Neutrophil (primary cell): ENCODE data around the gene HSPA1L.
A peak's percentile ranks its signal among the peaks of the same experiment; 100 is the strongest.

Experiments used
- H3K27ac ChIP-seq: fragments of 200-600 bp; sonication (generic); 2 replicates; pipeline ENCODE4 v1.5.1; 2016; ENCODE audit warnings: mild to moderate bottlenecking, moderate library complexity
- H3K27me3 ChIP-seq: fragments of 200-600 bp; sonication (generic); 2 replicates; pipeline ENCODE4 v1.6.0; 2016; ENCODE audit warnings: mild to moderate bottlenecking
- H3K36me3 ChIP-seq: fragments of 200-600 bp; sonication (generic); 2 replicates; pipeline ENCODE4 v1.5.1; 2017
- H3K4me1 ChIP-seq, 2 experiments: fragments of 200-600 bp in 1 of 2; sonication (generic) in 1 of 2; 1 replicate in 1 of 2; 2 replicates in 1 of 2; pipeline versions ENCODE4 v1.5.1 to v1.6.1; 2013 to 2016; ENCODE audit warnings: low read depth in 1 of 2, low read length in 1 of 2, mild to moderate bottlenecking in 1 of 2, moderate library complexity in 1 of 2; ENCODE audit not compliant: control insufficient read depth in 1 of 2, insufficient read depth in 1 of 2
- H3K4me3 ChIP-seq, 2 experiments: fragments of 200-600 bp in 1 of 2; sonication (generic) in 1 of 2; 1 replicate in 1 of 2; 2 replicates in 1 of 2; pipeline ENCODE4 v1.5.1; 2013 to 2016; ENCODE audit warnings: low read depth in 1 of 2, low read length in 1 of 2, mild to moderate bottlenecking in 1 of 2, moderate library complexity in 1 of 2
- H3K9me3 ChIP-seq: fragments of 200-600 bp; sonication (generic); 2 replicates; pipeline ENCODE4 v1.5.1; 2016
- CTCF ChIP-seq: fragments of 200-600 bp; sonication (generic); IDR thresholded peaks from 2 replicates; pipeline ENCODE4 v1.5.1; 2016; ENCODE audit warnings: antibody characterized with exemption

HSPA1L gene

GRCh38 chr6:31775633-31776484, 39.2 kb downstream of the HSPA1L start:
- no peak for TF ChIP-seq CTCF
- Histone ChIP-seq H3K9me3 (no peaks in the 10 kb centered on the region), H3K27ac (no peak overlapping the region), H3K4me3 (no peak overlapping the region), H3K27me3 (peaks cover 5% of the 10 kb centered on the region), H3K4me1 (peaks cover 4 to 11% of the 10 kb centered on the region in 2 experiments), H3K36me3 (peaks cover 14% of the 10 kb centered on the region)

DNA sequence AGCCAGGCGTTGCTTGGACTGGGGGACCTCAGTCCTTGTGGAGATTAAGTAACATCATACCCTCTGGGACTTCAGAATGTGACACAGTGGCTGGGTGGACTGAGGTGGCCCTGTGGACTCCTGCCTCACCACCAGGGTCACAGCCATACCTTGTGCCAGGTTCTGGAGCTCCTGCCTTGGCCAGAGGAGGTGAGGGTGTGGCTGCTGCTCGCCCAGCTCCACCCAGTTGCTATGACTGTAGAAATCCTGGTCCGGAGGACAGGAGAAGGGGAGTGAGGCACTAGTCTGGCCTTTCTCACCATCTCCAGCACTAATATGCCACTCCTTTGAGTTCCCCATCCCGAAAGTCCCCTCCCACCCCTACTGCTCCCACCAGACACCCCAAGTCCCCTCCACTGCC, 39.9 kb downstream of the HSPA1L start:
- H3K4me1 ChIP-seq: peaks cover 4 to 11% of the 10 kb centered on the region in 2 experiments

GRCh38 chr6:31771992-31772358, 43.1 kb downstream of the HSPA1L start:
- H3K36me3 ChIP-seq: no peaks in the 10 kb centered on the region
- no peak overlapping the region for H3K27ac ChIP-seq
- H3K4me3 ChIP-seq: no peak overlapping the region
- H3K4me1 ChIP-seq: peaks cover 26 to 33% of the 10 kb centered on the region in 2 experiments
- H3K9me3 ChIP-seq: no peaks in the 10 kb centered on the region
- no peak for TF ChIP-seq CTCF
- peaks cover 5% of the 10 kb centered on the region for H3K27me3 ChIP-seq

More for the DNA sequence above, 39.9 kb downstream of the HSPA1L start:
- Histone ChIP-seq H3K27ac (no peak overlapping the region), H3K4me3 (no peak overlapping the region), H3K27me3 (peaks cover 5% of the 10 kb centered on the region), H3K36me3 (peaks cover 11% of the 10 kb centered on the region), H3K9me3 (no peaks in the 10 kb centered on the region)
- no peak for TF ChIP-seq CTCF

- Histone ChIP-seq H3K27ac (no peak overlapping the region), H3K4me3 (no peak overlapping the region), H3K9me3 (no peaks in the 10 kb centered on the region), H3K4me1 (peaks cover 26 to 27% of the 10 kb centered on the region in 2 experiments), H3K27me3 (no peaks in the 10 kb centered on the region), H3K36me3 (no peaks in the 10 kb centered on the region)
- TF ChIP-seq CTCF: no peak
Measured at GRCh38 chr6:31770860-31771259, 44.2 kb downstream of the HSPA1L start.

- no peaks in the 10 kb centered on the region for H3K9me3 ChIP-seq
- peaks cover 26 to 27% of the 10 kb centered on the region in 2 experiments for H3K4me1 ChIP-seq
- no peaks in the 10 kb centered on the region for H3K36me3 ChIP-seq
- peak overlapping the region in 1 of 2 experiments; percentile 29 for H3K4me3 ChIP-seq
- peak overlapping the region; percentile 80 for H3K27ac ChIP-seq
- peak; percentile 95 for TF ChIP-seq CTCF
- no peaks in the 10 kb centered on the region for H3K27me3 ChIP-seq
Measured at GRCh38 chr6:31769684-31770371, 45.3 kb downstream of the HSPA1L start.
